ENCODE results near the gene CAMTA1. TPM values are rescaled to one million over a fixed set of nuclear protein-coding genes. Genes with fewer than 3 reads are reported as not detected.
A peak's percentile ranks its signal among the peaks of the same experiment; 100 is the strongest.

CAMTA1 gene
- total and polyA plus RNA-seq, 9 of the 15 experiments (the other 6 are each of a cell fraction or from before 2014, with no cell fraction given), result 43.9 to 161 (median 65.9) TPM

DNA sequence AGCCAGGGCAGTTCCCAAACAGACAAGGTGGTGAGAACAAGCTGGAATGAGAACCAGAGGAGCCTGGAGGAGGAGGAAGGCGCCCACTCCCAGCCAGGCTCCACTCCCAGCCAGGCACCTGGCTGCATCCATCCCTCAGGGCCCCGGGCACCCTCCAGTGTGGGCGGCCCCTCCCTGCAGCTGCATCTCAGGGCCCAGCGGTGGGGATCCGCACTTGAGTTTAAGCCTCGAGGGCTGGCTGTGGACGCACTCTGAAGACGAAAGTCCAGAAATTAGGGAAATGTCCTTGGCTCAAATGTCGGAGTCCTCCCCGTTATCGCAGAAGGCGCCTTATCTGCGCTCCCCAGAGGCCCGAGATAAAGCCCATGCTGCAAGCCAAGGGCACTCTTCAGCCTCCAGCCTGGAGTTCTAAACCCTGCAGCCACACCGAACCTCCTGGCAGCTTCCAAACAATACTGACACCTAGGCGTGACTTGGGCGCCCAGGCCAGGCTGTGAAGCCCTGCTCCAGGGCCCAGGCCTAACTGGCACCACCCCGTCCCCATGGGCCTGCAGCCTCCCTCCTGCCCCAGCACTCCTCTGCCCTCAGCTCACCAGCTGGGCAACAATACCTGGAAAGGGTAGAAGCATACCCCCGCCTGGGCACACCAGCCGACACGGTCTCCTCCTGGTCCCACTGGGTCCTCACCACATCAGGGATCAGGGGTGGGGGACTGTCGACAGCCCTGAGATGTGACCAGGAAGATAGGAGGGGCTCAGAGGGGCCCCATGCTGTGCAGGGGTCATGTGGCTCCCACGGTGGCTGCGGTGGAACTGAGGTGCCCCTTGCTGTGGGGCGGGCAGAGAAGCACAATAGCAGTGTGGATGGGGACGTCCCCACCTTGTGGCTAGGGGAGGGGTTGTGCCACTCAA lies 801.0 kb downstream of the CAMTA1 start (continued):
- TF ChIP-seq NONO (IDR thresholded peaks at IDR 0.05; ENCODE audit: low read depth in 2 of 2, low read length in 1 of 2), result no peak
- no peak for TF ChIP-seq GTF2A2 (tag; IDR thresholded peaks at IDR 0.05)
- no peak for TF ChIP-seq ZNF232 (CRISPR knock-in tag; IDR thresholded peaks at IDR 0.05)
- TF ChIP-seq ZC3H8 (IDR thresholded peaks at IDR 0.05), result no peak
- no peak for TF ChIP-seq ZBTB5 (IDR thresholded peaks at IDR 0.05)
- TF ChIP-seq UBTF (IDR thresholded peaks at IDR 0.05; ENCODE audit: borderline replicate concordance in 1 of 2, low read depth in 2 of 2, low read length in 2 of 2), result no peak
- peak; percentile 62 for TF ChIP-seq TAL1 (IDR thresholded peaks at IDR 0.05)
- TF ChIP-seq ZNF316 (IDR thresholded peaks at IDR 0.05), result no peak
- TF ChIP-seq SOX6 (IDR thresholded peaks at IDR 0.05), result peak; percentile 42; the same call in 1 of the 2 replicates
- no peak for TF ChIP-seq CBX5 (IDR thresholded peaks at IDR 0.05; ENCODE audit: borderline replicate concordance, low read depth)
- no peak for TF ChIP-seq ETV1 (tag; conservative IDR thresholded peaks at IDR 0.05; ENCODE audit: low read depth)
- peak; percentile 87 for TF ChIP-seq ARID1B (IDR thresholded peaks at IDR 0.05)
- TF ChIP-seq NFIC (IDR thresholded peaks at IDR 0.05), result no peak
- TF ChIP-seq ATF1 (CRISPR knock-in tag; IDR thresholded peaks at IDR 0.05), result no peak
- TF ChIP-seq ATF1 (tag; IDR thresholded peaks at IDR 0.05), result 0 out of 2 replicates have a peak, but pooled peaks have one; percentile 9
- TF ChIP-seq MYNN (IDR thresholded peaks at IDR 0.05), result peak; percentile 46; the same call in 1 of the 2 replicates
- TF ChIP-seq MYNN (CRISPR knock-in tag; IDR thresholded peaks at IDR 0.05), result no peak
- no peak for TF ChIP-seq ID3 (CRISPR knock-in tag; IDR thresholded peaks at IDR 0.05)
- TF ChIP-seq ID3 (tag; IDR thresholded peaks at IDR 0.05), result no peak
- no peak for TF ChIP-seq ZNF699 (CRISPR knock-in tag; IDR thresholded peaks at IDR 0.05; ENCODE audit: insufficient replicate concordance)
- TF ChIP-seq CCNT2 (IDR thresholded peaks at IDR 0.05; ENCODE audit: borderline replicate concordance, extremely low read depth, insufficient read length, low read depth, low read length), result peak; percentile 82
- TF ChIP-seq ZNF263 (CRISPR knock-in tag; IDR thresholded peaks at IDR 0.05; ENCODE audit: borderline replicate concordance), result peak; percentile 61; the same call in 1 of the 2 replicates
- peak; percentile 65; the same call in 1 of the 2 replicates for TF ChIP-seq TEAD4 (IDR thresholded peaks at IDR 0.05; ENCODE audit: low read length)
- TF ChIP-seq TEAD4 (CRISPR knock-in tag; IDR thresholded peaks at IDR 0.05; ENCODE audit: borderline replicate concordance), result no peak
